ENCODE results near the gene CLEC12A.
"Not testable (repeated sequence)": the region's sequence is repeated elsewhere in the genome, so short reads cannot be mapped to it uniquely, and the experiment has no call there.

CLEC12A gene

DNA sequence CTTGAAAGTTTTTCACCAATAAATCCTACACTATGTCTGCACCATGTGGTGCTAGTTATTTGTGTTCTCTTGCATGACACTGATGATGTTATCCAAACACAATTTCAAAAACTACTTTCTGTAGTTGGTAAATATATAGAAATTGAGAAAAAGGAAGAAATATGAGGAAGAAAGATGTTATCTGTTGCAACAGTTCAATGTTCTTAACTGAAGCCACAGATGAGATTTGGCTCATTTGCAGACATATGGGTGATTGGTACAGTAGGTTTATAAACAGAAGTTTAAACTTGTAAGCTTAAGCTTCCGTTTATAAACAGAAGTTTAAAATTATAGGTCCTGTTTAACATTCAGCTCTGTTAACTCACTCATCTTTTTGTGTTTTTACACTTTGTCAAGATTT, at the start of gene CLEC12A:
Gene CLEC12A (plus strand): TSS at position 229 of the 400 bp plus-strand sequence. CDS start 188 bp downstream, outside the sequence.
- DNase-seq (ENCODE audit: low read depth in 2 of 2) = no peak

DNA sequence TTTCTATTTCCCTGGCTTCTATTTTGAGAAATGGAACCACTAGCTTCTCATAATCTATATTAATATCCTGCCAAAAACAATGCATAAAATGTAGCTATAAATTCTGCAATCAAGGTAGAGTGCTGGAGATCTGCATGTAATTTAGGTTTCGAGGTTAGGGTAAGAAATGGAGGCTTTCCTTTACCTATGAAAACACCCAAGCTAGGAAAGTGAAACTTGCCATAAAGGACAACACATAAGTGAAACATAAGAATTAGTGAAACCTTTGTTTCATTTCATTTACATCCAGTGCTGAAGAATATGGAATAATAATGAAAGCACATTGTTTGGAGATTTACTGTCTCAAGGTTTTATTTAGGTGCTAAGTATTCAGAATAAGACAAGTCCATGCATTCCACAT, 48.8 kb upstream of the CLEC12A start:
- DNase-seq (ENCODE audit: low read depth in 2 of 2) = no peak

DNA sequence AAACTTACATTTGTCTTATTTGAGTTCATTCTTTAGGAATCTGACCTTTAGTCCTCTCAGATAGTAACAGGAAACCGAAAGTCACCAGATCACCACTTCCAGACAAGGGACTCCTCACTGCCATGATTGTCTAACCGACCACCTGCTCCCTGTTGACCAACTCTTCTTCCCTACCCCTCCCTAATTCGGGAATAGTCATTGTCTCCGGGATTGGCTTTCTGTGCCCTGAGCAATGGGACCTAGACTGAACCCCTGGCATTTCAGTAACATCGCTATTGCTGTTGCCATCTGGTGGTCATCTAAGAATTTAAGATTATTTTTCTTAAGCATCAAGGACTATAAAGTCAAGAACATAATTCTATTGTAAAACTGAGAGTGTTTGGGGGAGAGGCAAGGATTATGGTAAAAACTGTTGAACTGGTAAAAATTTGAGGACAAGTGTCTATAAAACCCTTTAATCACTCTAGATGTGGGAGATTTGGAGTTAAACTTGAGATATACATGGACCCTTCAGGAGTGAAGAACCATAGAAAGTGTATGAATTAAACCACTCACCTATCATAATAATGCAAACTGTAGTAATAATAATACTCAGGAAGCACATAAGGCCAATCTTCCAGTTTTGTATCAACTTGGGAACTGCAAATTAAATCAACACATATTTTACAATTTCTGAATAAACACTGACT, 45.4 kb upstream of the CLEC12A start:
- peak in 1 of 2 experiments; percentile 3 for DNase-seq (ENCODE audit: low read depth in 2 of 2)

DNA sequence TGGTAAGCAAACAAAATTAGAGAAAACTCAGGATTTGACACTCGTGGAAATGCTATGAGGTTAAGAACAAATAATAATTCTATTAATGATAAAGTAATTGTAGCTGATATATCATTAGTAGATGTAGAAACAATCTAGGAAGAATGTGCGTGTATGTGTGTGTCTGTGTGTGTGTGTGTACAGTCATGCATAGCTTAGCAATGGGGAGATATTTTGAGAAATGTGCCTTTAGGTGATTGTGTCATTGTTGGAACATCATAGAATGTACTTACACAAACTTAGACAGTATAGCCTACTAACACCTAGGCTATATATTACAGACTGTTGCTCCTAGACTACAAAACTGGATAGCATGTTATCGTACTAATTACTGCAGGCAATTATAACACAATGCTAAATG, 44.3 kb upstream of the CLEC12A start:
- no peak for DNase-seq (ENCODE audit: low read depth in 2 of 2)

DNA sequence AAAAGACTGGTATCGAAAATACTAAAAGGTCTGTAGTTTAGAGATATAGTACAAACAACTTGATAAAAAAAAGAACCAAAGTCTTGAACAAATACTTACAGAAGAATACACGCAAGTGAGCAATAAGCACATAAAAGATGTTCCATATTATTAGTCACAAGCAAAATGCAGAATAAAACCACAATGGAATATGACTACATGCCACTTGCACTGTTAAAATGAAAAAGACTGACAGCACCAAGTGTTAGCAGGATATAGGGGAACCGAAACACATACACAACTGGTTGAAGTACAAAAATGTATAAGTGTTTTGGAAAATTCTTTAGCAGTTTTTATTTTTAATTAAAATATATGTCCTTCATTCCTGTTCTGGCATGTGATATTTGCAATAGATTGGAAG, 42.6 kb upstream of the CLEC12A start:
- DNase-seq (ENCODE audit: low read depth in 2 of 2) = no peak

DNA sequence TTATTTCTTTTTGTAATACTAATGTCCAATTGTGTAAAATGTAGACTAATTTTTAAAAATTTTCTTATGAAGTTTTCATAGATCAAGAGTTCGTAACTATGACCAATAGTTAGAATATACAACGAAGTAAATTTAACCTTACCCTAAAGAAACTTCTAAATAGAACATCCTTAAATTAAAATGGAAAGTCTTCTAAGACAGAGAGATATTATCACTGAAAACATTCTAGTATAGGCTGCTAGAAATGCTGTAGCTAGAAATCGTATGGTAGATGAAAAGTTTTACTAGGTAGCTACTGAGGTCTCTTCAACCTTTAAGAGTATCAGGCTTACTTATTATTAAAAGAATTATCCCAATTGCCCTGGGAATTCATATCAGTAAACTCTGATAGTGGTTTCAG, 40.0 kb upstream of the CLEC12A start:
- DNase-seq (ENCODE audit: low read depth in 2 of 2) = no peak

DNA sequence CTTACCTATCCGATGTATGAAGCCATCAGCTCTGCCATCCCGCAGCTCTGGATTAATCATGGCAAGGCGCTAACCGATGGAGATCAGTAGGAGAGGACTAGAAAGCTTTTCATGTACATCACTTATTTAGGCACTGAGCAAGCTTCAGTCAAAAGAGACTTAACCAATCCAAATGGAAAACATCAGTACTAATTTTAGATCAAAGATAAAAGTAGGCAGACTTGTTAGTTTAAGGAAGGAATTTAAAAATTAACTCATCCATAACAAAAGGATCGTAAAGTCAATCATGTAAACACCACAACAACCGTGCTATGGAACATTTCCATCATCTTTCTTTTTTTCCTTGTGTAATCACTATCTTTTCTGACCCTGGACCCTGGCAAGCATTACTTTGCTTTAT, 38.9 kb upstream of the CLEC12A start, which contains the start of gene CLEC2A:
Gene CLEC2A (minus strand): TSS at position 101 of the 400 bp plus-strand sequence. CDS start 41 bp downstream, at position 60.
- DNase-seq (ENCODE audit: low read depth in 2 of 2) = no peak

DNA sequence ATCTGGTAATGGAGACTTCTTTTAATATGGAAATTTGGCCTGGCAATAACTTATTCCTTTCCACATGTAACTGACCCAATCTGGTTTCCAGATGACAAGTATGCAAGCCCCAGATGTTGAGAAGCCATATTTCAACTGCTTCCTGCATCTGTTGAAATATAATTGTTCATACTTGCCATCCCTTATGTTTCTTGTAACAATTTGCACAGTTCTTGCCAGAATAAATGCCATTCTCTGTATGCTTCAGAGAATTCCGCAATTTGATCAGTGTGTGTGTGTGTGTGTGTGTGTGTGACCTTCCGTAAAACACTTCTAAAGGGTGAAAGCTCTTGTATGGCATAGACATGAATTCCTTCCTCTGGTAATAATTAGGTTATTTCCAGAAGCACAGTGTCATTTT, 37.3 kb upstream of the CLEC12A start:
- DNase-seq (ENCODE audit: low read depth in 2 of 2) = no peak

DNA sequence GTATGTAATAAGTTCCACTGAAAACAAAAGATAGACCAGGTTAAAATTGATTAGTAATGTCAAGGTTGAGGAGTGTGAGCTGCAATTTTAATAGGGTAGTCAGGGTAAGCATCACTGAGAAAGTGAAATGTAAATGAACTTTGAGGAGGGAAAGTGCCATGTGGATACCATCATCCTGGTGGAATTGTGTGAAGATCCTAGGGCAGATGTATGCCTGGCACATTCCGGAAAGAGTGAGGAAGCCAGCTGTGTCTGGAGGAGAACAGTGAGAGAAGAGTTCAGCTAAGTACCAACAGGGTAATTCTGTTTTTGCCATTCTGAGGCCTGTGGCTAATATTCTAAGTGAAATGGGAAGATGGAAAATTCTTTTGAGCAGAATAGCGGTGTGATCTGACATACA, 36.2 kb upstream of the CLEC12A start:
- no peak for DNase-seq (ENCODE audit: low read depth in 2 of 2)

DNA sequence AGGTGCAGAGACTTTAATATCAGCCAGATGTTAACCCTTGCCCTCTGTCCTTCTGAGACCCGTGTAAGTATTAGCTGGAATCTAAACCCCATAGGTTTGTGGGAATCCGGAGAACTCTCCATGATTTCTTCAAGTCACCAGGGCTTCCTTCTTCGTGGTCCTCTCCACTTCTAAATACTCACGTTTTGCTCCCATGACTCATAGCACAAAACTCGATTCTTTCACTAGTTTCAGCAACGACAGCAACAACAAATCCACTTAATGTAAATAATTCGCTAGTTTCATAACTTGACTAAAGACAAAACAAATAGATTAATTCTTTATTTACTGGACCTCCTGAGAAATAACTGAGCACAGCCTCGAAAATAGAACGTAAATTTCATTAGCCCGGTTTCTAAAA, 34.6 kb upstream of the CLEC12A start:
- no peak for DNase-seq (ENCODE audit: low read depth in 2 of 2)

DNA sequence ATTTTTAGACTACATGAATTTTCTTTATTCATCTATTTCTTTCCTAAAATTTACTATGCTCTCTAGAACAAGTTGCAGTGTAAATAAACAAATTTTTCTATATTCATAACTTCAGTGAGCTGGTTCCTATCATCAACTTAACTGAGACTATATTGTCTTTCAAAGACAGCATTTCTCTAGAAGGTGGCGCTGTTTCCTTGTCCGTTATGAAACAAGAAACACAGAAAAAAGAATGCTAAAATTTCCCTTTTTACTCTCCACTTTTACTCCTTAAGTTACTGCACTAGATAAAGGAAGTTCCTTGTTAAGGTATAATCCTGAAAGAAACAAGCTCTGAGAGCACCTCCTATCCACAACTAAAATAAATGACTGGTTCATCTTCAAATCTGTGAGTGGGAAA, 30.8 kb upstream of the CLEC12A start:
- DNase-seq (ENCODE audit: low read depth in 2 of 2) = no peak

DNA sequence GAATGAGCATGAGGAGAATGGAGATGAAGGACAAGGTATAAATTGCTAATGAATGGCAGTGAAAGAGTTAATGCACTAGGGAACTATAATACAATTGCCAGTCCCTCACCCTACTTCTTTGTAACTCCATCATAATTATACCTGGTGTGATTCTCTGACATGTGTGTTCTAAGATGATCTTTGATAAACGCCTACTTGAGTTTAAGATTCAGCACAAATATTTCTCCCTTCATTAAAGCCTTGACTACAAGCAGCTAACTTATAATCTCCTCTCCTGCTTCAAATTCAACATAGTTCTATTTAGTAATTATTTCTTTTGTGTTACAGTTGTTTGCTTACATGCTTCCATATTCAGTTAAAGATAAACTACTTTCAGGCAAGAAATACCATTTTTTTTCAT, 29.4 kb upstream of the CLEC12A start:
- DNase-seq (ENCODE audit: low read depth in 2 of 2) = no peak

DNA sequence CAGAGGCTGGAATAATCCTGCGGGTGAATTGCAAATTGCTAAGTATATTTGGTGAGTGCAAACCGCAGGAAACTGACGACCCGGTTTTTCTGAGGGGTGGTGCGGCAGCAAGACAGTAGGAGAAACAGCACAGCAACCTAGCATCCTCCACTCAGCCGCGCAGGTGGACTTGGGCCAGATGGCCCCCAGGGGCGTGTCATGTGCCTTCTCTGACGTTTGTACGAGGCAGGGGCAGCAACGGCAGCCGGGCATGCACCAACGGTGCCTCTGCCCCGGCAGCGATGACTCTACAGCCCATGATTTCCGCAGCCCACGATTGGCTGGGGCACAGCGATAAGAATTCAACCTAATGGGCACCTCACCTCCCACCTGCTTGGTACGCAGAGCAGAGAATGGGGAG, 28.0 kb upstream of the CLEC12A start:
- no peak for DNase-seq (ENCODE audit: low read depth in 2 of 2)

DNA sequence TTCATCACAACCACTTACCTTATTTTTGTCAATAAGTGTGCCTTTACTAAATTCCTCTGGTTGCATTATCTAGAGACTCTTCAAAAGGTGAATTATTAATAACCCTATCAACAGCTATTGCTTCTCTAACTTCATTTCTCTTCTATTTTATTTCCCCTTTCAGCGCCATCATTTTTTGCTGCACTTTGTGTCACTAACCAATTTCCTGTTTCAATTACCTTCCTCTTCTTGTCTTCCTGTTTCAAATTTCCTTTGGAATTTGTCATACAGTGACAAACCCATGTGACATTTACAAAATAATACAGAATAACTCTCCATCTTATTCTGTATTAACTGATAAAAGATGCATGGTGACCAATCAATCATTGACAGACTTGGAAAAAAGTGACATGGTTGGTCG, 26.8 kb upstream of the CLEC12A start:
- DNase-seq (ENCODE audit: low read depth in 2 of 2) = no peak

DNA sequence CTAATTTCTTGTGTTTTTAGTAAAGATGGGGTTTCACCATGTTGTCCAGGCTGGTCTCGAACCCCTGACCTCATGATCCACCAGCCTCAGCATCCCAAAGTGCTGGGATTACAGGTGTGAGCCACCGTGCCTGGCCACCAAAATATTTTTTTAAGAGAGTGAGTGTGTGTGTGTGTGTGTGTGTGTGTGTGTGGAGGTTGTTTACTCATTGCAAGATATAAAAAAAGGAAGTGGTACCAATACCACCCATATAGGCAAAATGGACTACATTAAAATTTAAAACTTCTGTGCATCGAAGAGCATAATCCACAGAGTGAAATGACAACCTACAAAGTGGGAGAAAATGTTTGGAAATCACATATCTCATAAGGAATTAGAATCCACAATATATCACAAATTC, 23.5 kb upstream of the CLEC12A start:
- DNase-seq (ENCODE audit: low read depth in 2 of 2) = no peak

DNA sequence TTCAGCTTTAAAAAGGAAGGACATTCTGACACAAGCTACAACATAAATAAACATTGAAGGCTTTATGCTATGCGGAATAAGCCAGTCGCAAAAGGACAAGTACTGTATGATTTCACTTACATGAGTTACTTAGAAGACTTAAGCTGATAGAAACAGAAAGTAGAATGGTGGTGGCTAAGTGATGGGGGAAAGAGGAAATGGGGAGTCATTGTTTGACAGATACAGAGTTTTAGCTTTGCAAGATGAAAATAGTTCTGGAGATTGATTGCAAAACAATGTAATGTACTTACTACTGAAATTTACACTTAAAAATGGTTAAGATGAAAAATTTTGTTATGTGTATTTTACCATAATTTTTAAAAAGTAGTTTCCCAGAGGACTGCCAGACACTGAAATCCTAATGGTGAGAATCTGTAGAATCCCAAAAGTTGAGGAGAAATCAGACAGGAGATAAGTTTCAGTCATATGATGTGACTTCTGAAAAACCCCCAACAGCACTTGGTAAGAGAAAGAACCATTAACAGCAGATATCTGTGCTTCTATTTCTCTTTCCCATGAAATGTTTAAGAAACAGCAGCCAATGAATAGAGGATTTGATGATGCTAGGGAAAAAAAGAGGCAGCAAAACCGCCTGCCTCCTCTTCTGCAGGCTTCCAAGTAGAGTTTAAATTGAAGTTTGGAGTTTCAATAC, 22.5 kb upstream of the CLEC12A start:
- DNase-seq (ENCODE audit: low read depth in 2 of 2) = no peak

DNA sequence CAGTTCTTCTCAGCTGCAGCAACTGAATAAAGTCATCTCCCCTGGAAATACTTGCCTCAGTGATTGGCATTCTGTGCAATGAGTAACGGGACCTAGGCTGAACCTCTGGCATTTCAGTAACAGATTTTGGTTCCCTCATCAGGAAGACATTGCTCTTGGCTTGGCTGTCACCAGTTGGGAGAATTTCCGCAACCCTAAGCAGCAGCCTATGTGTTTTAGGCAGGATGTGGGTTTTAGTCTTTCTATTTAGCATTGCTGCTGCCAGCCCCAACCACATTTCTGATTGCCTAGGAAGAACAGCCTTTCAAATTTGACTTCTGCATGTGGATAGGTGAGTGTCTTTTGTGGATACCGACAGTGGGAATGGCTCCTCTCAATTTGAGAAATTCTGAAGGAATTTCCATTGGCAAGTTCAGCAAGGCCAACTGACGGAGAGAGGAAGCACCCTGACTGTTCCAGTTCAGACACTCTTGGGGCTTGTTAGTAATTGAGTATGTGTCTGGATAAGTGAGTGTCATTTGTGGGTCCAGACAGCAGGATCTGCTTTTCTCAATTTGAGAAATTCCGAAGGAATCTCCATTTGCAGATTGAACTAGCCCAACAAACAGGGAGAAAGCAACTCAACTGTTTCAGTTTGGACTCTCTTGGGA, 20.1 kb upstream of the CLEC12A start:
- DNase-seq (ENCODE audit: low read depth in 2 of 2) = no peak

DNA sequence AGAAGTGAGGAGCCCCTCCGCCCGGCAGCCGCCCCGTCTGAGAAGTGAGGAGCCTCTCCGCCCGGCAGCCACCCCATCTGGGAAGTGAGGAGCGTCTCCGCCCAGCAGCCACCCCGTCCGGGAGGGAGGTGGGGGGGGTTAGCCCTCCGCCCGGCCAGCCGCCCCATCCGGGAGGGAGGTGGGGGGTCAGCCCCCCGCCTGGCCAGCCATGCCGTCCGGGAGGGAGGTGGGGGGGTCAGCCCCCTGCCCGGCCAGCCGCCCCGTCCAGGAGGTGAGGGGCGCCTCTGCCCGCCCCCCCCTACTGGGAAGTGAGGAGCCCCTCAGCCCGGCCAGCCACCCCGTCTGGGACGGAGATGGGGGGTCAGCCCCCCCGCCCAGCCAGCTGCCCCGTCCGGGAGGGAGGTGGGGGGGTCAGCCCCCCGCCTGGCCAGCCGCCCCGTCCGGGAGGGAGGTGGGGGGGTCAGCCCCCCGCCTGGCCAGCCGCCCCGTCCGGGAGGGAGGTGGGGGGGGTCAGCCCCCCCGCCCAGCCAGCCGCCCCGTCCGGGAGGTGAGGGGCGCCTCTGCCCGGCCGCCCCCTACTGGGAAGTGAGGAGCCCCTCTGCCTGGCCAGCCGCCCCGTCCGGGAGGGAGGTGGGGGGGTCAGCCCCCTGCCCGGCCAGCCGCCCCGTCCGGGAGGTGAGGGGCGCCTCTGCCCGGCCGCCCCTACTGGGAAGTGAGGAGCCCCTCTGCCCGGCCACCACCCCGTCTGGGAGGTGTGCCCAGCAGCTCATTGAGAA, 18.1 kb upstream of the CLEC12A start:
- DNase-seq (ENCODE audit: low read depth in 2 of 2) = not testable (repeated sequence)

DNA sequence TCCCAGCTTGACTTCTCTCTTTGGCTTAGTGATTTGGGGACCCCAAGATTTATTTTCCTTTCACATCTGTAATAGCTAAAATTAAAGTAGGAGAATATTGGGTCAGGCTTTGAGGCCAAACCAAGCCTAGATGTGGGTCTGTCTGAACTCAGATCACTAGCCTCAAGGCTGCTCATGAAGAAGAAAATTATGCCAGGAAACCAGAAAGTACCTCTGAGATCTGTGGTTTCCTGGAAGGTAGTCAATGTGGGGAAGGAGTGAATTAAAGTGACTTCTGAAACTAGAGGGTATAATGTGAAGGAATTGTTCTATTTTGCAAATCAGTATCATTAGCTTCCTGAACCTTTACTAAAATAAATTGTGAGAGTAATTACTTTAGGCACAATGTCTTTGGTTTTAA, 13.4 kb upstream of the CLEC12A start:
- no peak for DNase-seq (ENCODE audit: low read depth in 2 of 2)

DNA sequence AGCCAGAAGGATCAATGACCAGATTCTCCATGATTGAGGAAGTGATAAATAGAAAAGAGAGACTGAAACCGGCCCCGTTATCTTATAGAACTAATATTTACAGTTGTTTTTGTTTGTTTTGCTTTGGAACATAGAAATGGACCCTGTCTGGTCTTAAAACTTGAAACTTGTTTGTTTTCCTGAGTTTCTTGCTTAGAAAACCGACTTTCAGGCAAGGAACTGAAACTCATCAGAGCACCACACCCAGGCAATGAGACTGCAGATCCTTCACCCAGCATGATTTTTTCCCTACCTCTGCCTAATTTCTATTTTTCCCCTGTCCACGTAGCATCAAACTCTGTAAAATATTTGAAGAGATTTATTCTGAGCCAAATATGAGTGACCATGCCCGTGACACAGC, 10.6 kb upstream of the CLEC12A start:
- no peak for DNase-seq (ENCODE audit: low read depth in 2 of 2)

DNA sequence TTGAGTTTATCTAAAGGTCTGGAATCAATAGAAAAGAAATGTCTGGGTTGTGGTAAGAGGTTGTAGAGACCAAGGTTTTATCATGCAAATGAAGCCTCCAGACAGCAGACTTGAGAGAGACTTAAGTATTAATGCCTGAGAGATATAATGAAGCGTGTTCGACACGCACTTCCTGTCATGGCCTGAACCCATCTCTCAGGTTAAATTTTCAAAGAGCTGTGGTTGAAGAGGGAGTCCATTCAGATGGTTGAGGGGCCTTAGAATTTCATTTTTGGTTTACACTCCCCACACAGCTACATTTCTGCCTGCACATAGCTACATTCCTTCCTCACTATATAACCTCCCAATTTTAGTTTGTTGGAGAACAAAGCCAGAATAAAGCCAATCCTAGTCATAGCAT, 10.1 kb upstream of the CLEC12A start:
- DNase-seq (ENCODE audit: low read depth in 2 of 2) = no peak

DNA sequence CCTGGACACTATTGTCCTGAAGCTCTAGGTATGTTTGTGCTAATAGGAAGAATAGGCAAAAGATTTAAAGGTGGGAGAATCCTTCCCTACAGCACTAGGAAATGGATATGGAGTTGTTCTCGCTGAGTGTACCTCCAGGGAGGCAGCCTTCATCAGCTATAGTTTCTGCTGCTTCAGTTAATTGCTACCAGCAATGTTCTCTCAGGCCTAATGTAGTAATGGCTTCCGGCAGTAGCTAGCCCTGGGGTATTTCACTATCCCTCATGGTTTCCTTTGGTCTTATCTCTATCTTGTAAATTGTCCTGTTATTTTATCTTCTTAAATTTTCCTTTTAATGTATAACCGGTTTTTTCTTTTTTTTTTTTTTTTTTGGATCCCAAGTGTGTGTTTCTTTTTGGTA, 9.3 kb upstream of the CLEC12A start:
- no peak for DNase-seq (ENCODE audit: low read depth in 2 of 2)

All from stimulated activated CD4-positive, alpha-beta T cell treated with anti-CD3 and anti-CD28 coated beads, Interleukin-12 subunit alpha, Interleukin-12 subunit beta, amount 100 ng/mL, for 24 hours (primary cell).